Measurements from ENCODE around the gene BCL11A.

GRCh38 chr2:60541056-60541651 lies 12.3 kb downstream of the BCL11A start:
- no peak for TF ChIP-seq CTCF (IDR thresholded peaks at IDR 0.05 in 8 of 11, conservative IDR thresholded peaks at IDR 0.05 in 3 of 11)
- no peak for TF ChIP-seq POLR2A (IDR thresholded peaks at IDR 0.05)
